ENCODE measurements around the gene SOX6.

DNA sequence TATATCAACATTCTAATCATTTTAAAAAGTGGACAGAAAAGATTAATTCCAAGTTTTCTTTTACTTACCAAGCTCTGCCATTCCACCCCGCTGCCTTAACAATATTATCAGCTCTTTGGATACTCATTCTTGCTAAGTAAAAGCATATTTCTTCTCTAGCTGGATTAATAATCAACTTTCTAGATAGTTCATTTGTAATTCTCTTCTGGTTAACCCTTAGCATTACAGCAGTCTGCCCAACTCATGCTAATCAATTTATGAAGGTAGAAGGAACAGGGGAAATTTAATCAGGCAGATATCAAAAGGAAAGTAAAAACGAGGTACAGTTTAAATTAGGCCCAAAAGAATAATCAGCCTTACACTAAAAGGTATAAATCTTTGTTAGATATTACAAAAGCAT lies 41.0 kb upstream of the SOX6 start:
- TF ChIP-seq CTCF (IDR thresholded peaks at IDR 0.05; ENCODE audit: low read length) (no peak), EZH2 (optimal IDR thresholded peaks at IDR 0.05; ENCODE audit: low read depth, low read length) (no peak)

Data from MM.1S (cell line).